NCI-H187 treated with DMSO at 0.1 percent for 48 hours (cell line): ENCODE measurements around the gene MATN3.

Experiments used
- DNase-seq: peaks from one replicate; lab custom pipeline; 2025; lab: John Stamatoyannopoulos, UW

Gene MATN3

DNA sequence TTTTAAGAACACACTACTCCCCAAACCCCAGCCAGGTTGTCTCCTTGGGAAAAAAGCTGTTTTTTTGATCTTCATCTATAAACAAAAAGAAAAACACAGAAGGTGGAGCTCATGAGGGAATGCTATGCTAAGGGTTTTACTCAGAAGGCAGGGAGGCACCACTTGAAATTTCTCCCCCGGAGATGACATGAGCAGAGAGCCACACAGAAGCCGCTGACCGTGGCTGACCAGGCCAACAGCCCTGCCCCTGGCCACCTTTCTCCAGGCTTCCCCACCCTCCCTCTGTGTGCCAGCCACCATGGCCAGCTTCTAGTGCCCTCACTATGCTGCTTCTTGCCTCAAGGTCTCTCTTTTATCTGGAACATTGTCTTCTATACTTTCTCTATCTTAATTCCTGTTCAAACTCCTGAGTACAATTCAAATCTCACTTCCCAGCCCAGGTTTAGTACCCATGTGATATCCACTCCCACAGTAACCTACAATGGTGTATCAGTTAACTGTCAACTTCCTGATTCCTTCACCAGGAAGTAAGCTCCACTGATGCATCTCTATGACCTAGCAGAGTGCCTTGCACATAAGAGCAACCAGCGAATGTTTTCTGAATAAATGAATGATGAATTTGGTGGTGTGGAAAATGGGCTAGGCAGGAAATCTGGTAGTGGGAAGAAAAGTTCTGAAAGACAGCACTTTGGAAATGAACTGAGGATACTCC is 23.6 kb upstream of the MATN3 start:
- DNase-seq, result no peak

DNA sequence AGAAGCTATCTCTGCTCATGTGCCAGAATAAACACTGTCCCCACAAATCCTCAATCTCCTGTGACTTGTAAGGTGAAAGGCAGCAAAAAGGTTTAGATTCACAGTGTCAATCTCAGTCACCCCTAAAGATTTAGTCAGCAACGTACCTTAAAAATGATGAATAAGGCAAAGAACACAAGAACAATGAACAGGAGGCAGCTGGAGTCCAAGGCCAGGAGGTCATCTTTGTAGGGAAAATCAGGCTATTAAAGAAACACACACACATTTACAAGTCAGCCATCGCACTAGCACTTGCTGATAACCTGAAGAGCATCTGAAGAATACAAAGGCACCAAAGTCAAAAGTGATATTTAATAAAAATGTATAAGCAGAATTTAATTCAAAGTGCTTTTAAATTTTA is 22.4 kb upstream of the MATN3 start:
- DNase-seq, result no peak

DNA sequence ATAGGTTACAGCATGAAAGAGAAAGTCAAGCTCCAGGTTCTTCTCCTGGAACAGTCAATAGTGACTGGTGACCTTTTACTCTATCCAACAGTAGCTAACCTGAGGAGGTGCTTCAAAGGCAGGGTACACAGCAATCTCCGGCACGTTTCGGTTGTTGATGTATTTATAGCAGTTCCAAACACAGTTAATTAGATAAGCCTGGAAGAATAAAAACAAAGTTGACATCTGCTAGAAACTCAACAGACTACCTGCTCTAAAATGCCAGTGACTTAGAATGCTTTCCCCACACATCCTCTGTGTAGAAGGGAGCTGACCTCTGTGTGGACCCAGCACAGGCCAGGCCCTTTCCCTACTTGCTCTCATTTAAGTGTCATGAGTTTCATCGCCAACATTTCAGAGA is 21.8 kb upstream of the MATN3 start:
- no peak for DNase-seq

DNA sequence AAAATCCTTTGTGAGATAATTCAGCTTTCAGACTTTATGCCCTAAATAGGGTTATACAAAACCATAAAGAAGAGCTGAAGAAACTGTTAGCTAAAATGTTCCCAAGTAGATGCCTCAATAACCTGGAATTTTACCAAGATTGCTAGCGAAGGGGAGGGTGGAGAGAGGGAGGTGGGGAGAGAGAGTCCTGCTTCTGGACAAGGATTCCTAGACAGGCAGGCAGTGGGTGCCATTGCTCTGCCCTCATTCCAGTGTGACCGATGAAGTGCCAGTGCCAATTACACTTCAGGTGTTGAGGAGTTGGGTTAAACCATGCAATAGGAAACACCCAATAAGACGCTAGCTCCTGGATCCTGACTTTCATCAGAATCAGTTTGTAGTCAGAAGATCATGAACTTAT is 20.9 kb upstream of the MATN3 start:
- no peak for DNase-seq

DNA sequence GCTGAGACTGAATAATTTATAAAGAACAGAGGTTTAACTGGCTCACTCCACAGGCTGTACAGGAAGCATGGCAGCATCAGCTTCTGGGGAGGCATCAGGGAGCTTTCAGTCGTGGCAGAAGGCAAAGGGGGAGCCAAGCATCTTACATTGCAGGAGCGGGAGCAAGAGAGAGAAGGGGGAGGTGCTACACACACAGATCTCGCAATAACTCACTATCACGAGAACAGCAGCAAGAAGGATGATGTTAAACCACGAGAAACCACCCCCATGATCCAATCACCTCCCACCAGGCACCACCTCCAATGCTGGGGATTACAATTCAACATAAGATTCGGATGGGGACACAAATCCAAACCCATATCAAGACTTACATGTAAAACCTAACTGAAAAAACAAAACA is 17.8 kb upstream of the MATN3 start:
- no peak for DNase-seq

GRCh38 chr2:20027705-20028434 is 15.4 kb upstream of the MATN3 start:
- DNase-seq, result no peak

DNA sequence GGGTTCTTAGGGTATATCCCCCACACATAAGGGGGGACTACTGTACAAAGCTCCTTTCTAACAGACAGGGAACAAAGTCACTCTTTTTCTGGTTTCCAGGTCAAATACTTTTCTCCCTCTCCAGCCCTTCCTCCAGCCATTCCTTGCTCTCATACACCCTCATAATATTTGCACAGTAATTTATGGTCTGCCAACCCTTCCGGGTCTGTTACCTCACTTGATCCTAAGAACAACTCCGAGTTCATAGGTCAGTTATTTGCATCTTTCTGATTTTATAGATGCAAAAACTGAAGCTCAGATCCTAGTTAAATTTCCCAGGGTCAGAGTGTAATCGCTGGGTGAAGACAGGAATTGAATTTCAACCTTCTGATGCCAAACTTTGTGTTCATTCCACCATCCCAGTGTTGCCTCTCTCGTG is 14.8 kb upstream of the MATN3 start:
- DNase-seq, result no peak

DNA sequence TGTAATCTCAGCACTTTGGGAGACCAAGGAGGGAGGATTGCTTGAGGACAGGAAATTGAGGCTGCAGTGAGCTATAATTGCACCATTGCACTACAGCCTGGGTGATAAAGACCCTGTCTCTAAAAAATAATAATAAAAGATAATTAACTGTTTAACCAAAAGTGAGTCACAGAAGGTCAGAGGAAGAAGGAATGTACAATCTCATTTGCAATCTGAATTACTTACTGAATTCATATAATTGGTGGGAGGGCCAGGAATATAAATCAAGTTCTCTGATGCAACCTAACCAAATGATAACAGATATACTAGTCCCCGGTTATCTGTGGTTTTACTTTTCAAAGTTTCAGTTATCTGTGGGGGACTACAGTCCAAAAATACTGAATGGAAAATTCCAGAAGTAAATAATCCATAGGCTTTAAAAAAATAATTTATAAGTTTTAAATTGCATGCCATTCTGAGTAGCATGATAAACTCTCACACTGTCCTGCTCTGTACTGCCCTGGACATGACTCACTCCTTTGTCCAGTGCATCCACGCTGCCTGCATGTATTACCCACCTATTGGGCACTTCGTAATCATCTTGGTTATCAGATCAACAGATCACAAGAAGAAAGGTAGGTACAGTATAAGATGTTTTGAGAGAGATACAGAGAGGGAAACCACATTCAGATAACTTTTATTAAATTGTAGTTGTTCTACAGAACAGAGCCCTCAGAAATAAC is 12.8 kb upstream of the MATN3 start:
- no peak for DNase-seq

GRCh38 chr2:20023688-20024087 is 11.2 kb upstream of the MATN3 start:
- no peak for DNase-seq

DNA sequence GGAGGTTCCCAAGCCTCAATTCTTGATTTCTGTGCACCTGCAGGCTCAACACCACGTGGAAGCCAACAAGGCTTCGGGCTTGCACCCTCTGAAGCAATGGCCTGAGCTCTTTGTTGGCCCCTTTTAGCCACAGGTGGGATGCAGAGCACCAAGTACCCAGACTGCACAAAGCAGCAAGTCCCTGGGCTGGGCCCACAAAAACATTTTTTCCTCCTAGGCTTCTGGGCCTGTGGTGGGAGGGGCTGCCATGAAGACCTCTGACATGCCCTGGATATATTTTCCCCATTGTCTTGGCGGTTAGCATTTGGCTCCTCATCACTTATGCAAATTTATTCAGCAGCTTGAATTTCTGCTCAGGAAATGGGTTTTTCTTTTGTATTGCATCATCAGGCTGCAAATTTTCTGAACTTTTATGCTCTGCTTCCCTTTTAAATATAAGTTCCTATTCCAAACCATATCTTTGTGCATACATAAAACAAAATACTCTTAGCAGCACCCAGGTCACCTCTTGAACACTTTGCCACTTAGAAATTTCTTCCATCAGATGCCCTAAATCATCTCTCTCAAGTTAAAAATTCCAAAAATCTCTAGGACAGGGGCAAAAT is 9.0 kb upstream of the MATN3 start:
- DNase-seq, result no peak

GRCh38 chr2:20019747-20020146 is 7.3 kb upstream of the MATN3 start:
- DNase-seq, result no peak

GRCh38 chr2:20018601-20019152 is 6.2 kb upstream of the MATN3 start:
- DNase-seq, result no peak

DNA sequence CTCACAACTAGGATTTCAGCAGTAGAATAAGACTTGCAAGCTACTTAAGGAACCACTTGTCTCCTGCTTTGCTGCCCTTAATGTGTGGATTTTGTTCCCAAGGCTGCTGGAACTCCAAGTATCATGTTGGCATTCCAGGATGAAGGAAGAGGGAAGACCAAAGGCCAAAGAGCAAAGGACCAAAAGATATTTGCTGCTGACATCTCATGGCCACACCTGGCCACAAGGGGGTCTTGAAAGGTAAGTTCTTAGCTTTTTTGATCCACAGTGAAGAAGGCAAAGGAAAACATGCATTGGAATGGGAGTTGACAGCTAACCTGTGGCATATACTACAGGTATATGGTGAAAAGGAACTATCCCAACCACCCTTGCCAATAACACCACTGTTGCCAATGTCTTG is 3.9 kb upstream of the MATN3 start:
- DNase-seq, result no peak

DNA sequence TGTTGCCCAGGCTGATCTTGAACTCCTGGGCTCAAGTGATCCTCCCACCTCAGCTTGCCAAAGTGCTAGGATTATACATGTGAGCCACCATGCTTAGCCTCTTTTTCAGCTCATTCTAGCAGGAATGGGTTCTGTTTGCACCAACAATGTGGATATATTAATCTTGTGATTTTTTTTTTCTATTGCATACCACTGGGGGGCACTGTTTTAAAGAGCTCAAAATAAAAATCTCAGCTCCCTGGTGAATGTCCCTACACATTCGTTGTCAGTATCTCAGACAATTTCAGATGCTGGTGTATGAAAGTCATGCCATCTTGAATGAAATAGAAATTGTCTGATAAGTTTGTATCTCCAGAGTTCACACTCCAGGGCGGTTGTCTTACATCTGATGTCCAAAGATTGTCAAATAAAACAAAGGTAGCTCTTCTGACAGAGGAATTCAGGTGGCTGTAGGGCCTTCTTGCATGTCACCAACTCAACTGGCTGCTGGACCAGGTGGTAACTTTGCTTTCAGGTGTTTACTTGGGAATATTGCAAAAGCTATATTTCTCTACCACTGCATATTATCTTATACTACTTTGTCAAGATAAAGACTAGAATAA is 3.1 kb upstream of the MATN3 start:
- no peak for DNase-seq

DNA sequence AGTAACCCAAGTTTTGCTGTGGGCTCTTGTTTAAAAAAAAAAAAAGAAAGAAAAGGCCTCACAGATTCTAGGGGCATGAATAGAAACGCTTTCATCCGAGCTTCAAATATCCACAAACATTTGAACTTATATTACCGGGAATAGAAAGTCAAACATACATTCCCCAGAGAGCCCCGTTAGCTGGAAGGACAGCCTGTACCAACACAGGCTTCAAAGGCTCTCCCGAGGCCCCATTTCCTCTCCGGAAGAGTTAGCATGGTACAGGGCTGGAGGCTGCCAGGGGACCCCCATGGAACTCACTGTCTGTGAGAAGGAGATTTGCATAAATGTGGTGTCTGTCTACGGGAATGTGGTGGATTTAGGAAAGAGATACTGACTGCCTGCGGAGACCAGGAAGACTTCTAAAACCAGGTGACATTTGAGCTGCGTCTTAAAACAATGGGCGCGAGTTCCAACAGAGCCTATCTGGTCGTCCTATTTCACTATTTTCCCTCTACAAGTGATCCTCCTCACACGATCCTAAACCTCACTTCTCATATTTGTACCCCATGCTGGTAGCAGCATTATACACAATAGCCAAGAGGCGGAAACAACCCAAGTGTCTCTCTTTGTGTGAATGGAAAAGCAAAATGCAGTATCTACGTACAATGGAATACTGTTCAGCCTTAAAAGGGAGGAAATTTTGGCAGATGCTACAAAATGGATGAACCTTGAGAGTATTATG is 820 bp upstream of the MATN3 start:
- DNase-seq, result no peak

DNA sequence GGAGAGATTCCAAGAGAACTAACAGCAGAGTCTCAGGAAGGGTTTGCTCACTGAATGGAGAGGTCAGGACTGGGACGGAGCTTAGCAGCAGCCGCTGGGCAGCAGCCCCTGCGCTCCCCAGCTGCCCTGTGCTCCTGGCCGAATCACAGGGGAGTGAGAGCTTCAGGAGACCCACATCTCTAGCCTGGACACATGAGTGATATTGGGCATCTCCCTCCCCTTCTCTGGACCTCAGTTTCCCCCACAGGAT is 511 bp downstream of the MATN3 start:
- DNase-seq, result no peak

- DNase-seq, result no peak
Observed at GRCh38 chr2:20011276-20012031, 1.0 kb downstream of the MATN3 start.

DNA sequence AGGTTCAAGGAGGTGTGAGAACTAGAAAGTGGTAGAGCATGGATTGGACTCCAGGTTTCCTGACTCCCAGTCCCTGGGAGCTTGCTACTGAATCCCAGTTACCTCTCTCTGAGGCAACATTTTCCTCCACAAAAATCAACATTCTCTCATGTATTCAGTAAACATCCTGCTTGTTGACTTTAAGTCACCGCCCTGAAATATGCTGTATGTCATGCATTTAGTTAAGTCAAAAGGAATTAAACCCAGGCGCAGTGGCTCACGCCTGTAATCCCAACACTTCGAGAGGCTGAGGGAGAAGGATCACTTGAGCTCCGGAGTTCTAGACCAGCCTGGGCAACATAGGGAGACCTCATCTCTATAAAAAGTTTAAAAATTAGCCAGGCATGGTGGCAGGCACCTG is 3.8 kb downstream of the MATN3 start:
- DNase-seq, result no peak

- no peak for DNase-seq
Observed at GRCh38 chr2:20005891-20006470, 6.5 kb downstream of the MATN3 start.

GRCh38 chr2:20005067-20005627 is 7.3 kb downstream of the MATN3 start:
- no peak for DNase-seq
